ENCODE measurements around the gene ERP29. TPM values are rescaled to one million over a fixed set of nuclear protein-coding genes. Genes with fewer than 3 reads are reported as not detected.
"Not testable (repeated sequence)": the region's sequence is repeated elsewhere in the genome, so short reads cannot be mapped to it uniquely, and the experiment has no call there.

Gene ERP29
- polyA plus RNA-seq, 6 donors from 2014 or later: 271 to 327 (median 295) TPM

GRCh38 chr12:111993292-111994150 lies 19.7 kb upstream of the ERP29 start:
- Mint-ChIP-seq H3K27me3 (peaks cover 8 to 20% (median 15%) of the 10 kb centered on the region in 3 donors), H3K27ac (peak overlapping the region in 3 of 6 donors; percentile 21 to 78 (median 66)), H3K4me3 (peak overlapping the region; percentile 70 to 91 (median 86)), H3K4me1 (peaks cover 36 to 46% (median 44%) of the 10 kb centered on the region in 3 donors), H3K9me3 (no peaks in the 10 kb centered on the region), H3K36me3 (peaks cover 0 to 15% of the 10 kb centered on the region in 2 donors)
- no peak for DNase-seq
- no peak for ATAC-seq (ENCODE audit: low read depth in 2 of 2)

- H3K9me3 Mint-ChIP-seq, H3K36me3 Mint-ChIP-seq: not testable (repeated sequence)
- peaks cover 35 to 46% (median 46%) of the 10 kb centered on the region in 3 donors for H3K4me1 Mint-ChIP-seq
- ATAC-seq (ENCODE audit: low read depth in 2 of 2) (peak; percentile 66 to 81), DNase-seq (peak; percentile 69)
- H3K27ac Mint-ChIP-seq: peak overlapping the region in 3 of 6 donors; percentile 24 to 84 (median 62)
- peaks cover 5 to 19% (median 12%) of the 10 kb centered on the region in 3 donors for H3K27me3 Mint-ChIP-seq
- peak overlapping the region; percentile 70 to 91 (median 86) for H3K4me3 Mint-ChIP-seq
Observed at GRCh38 chr12:111994211-111995111, 18.8 kb upstream of the ERP29 start.

DNA sequence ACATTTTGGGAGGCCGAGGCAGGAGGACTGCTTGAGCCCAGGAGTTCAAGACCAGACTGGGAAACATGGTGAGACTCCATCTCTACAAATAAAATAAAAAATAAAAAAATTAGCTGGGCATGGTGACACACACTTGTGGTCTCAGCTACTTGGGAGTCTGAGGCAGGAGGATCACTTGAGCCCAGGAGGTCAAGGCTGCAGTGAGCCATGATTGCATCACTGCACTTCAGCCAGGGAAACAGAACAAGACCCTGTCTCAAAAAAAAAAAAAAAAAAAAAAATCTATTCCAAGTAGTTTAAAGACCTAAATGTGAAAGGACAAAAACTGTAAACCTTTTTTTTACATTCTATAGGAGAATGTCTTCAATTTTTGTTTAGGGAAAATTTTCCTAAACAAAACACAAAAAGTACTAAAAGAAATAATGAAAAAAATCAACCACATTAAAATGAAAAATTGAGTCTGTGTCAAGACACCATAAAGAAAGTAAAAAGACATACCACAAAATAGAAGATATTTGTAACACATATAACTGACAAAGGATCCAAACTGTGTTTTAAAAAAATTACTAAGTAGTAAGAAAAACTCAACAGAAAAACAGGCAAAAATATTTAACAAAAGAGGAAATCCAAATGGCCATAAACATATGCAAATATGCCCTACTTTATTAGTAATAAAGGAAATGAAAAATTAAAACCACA lies 17.3 kb upstream of the ERP29 start:
- H3K27ac Mint-ChIP-seq: no peak overlapping the region
- H3K9me3 Mint-ChIP-seq: no peaks in the 10 kb centered on the region
- H3K27me3 Mint-ChIP-seq: peaks cover 0 to 20% (median 18%) of the 10 kb centered on the region in 3 donors
- H3K36me3 Mint-ChIP-seq: peaks cover 0 to 6% of the 10 kb centered on the region in 2 donors
- peaks cover 38 to 52% (median 52%) of the 10 kb centered on the region in 3 donors for H3K4me1 Mint-ChIP-seq
- DNase-seq (no peak), ATAC-seq (ENCODE audit: low read depth in 2 of 2) (no peak)
- H3K4me3 Mint-ChIP-seq: no peak overlapping the region

DNA sequence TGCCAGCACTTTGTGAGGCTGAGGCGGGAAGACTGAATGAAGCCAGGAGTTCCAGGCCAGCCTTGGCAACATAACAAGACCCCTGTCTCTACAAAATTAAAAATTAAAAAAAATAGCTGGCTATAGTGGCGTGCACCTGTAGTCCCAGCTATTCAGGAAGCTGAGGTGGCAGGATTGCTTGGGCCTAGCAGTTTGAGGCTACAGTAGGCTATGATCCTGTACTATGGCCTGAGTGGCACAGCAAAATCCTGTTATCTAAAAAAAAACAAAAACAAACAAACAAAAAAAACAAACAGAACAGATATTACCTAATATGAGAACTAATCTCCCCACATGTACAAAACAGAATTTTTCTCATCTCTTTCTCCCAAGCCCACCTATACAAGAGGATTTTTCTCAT lies 15.9 kb upstream of the ERP29 start:
- Mint-ChIP-seq H3K4me1 (peaks cover 38 to 57% (median 54%) of the 10 kb centered on the region in 3 donors), H3K27ac (no peak overlapping the region), H3K36me3 (no peaks in the 10 kb centered on the region), H3K4me3 (no peak overlapping the region), H3K27me3 (peaks cover 0 to 16% (median 12%) of the 10 kb centered on the region in 3 donors), H3K9me3 (no peaks in the 10 kb centered on the region)
- no peak for DNase-seq
- no peak for ATAC-seq (ENCODE audit: low read depth in 2 of 2)

DNA sequence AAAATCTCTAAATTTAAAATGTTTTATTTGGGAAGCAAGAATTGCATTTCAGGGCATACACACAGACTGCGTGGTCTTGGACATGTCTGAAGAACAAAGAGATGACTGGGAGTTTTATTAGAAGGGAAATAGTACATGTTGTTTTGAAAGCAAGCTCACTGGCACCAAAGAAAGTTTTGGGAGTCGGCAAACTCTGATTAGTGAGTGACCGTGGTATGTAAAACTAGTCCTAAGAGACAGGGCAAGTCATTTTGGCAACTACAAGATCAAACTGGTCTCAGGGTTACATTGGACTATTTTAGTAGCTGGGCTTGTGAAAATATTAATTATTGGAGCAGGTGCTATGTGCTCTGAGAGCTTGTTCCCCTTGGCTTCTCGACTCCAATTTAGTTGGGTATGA lies 15.2 kb upstream of the ERP29 start:
- Mint-ChIP-seq H3K4me3 (no peak overlapping the region), H3K4me1 (peaks cover 39 to 57% (median 54%) of the 10 kb centered on the region in 3 donors), H3K27me3 (peaks cover 0 to 20% (median 12%) of the 10 kb centered on the region in 3 donors), H3K36me3 (no peaks in the 10 kb centered on the region), H3K9me3 (no peaks in the 10 kb centered on the region), H3K27ac (no peak overlapping the region)
- ATAC-seq (ENCODE audit: low read depth in 2 of 2) (no peak), DNase-seq (no peak)

DNA sequence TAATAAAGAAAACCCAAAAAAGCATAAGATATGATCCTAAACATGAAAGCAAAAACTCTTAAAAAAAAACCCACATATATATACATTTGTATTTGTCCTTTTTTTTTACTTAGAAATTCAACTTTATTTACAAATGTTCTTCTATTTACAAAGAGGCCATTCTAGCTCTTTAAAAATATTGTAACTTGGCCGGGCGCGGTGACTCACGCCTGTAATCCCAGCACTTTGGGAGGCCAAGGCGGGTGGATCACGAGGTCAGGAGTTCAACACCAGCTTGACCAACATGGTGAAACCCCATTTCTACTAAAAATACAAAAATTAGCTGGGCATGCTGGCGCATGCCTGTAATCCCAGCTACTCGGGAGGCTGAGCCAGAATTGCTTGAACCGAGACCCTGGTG lies 14.1 kb upstream of the ERP29 start:
- not testable (repeated sequence) for H3K4me3 Mint-ChIP-seq; ATAC-seq (ENCODE audit: low read depth in 2 of 2); DNase-seq; H3K9me3 Mint-ChIP-seq; H3K36me3 Mint-ChIP-seq; H3K27ac Mint-ChIP-seq
- peaks cover 28 to 51% (median 44%) of the 10 kb centered on the region in 3 donors for H3K4me1 Mint-ChIP-seq
- H3K27me3 Mint-ChIP-seq: peaks cover 0 to 14% (median 12%) of the 10 kb centered on the region in 3 donors

DNA sequence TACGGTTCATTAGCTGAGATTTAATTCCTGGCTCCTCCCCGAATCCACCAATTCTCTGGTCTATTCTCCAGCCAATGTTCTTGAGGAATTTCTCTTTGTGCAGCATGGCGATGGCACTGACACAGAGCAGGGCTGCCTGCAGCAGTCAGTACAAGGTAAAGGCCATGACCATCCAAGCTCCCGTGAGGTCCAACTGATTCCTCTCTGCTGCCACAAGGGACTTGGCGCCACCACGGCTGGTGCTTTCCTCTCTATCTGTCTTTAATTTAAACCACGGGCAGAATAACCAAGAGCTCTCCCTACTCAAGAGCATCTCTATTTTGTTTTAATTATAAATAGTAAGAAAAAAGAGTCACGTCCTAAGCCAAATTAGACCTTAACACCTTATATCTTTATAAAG lies 12.4 kb upstream of the ERP29 start:
- peak overlapping the region in 1 of 6 donors; percentile 53 for H3K27ac Mint-ChIP-seq
- H3K9me3 Mint-ChIP-seq: no peaks in the 10 kb centered on the region
- H3K36me3 Mint-ChIP-seq: no peaks in the 10 kb centered on the region
- no peak for ATAC-seq (ENCODE audit: low read depth in 2 of 2)
- no peak for DNase-seq
- H3K4me3 Mint-ChIP-seq: peak overlapping the region in 3 of 8 donors; percentile 16 to 75 (median 23)
- peaks cover 21 to 38% (median 36%) of the 10 kb centered on the region in 3 donors for H3K4me1 Mint-ChIP-seq
- H3K27me3 Mint-ChIP-seq: peaks cover 0 to 14% (median 12%) of the 10 kb centered on the region in 3 donors

DNA sequence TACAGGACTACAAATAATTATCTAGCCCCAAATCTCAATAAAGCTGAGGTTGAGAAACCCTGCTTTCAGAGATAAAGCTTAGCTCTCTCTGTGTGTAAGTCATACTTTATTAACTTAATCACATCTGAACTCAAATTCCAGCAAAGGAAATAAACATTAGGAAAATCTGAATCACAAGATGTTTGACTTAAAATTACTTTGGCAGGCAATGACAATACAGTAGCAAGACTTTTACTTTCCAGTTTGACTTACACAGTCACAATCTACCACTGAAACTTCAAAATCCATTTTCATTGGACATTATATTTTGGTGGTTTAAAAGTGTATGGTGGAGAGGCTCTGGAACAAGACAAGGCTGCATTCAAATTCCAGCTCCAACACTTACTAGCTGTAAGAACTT lies 11.7 kb upstream of the ERP29 start:
- Mint-ChIP-seq H3K36me3 (no peaks in the 10 kb centered on the region), H3K27ac (peak overlapping the region in 1 of 6 donors; percentile 58), H3K27me3 (peaks cover 0 to 14% (median 12%) of the 10 kb centered on the region in 3 donors), H3K4me1 (peaks cover 25 to 44% (median 34%) of the 10 kb centered on the region in 3 donors), H3K9me3 (no peaks in the 10 kb centered on the region), H3K4me3 (peak overlapping the region in 6 of 8 donors; percentile 53 to 87 (median 78))
- ATAC-seq (ENCODE audit: low read depth in 2 of 2) (no peak), DNase-seq (no peak)

DNA sequence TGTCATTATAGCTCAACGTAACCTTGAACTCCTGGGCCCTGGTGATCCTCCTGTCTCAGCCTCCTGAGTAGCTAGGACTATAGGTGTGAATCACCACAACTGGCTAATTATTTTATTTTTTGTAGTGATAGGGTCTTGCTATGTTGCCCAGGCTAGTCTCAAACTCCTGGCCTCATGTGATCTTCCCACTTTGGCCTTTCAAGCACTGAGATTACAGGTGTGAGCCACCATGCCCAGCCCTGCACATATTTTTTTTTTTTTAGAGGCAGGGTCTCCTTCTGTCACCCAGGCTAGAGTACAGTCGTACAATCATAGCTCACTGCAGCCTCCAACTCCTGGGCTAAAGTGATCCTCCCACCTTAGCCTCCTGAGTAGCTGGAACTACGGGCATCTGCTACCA lies 9.2 kb upstream of the ERP29 start:
- Mint-ChIP-seq H3K9me3 (no peaks in the 10 kb centered on the region), H3K4me1 (peaks cover 29 to 44% (median 44%) of the 10 kb centered on the region in 3 donors), H3K27ac (no peak overlapping the region), H3K36me3 (no peaks in the 10 kb centered on the region), H3K4me3 (no peak overlapping the region), H3K27me3 (peaks cover 0 to 9% (median 6%) of the 10 kb centered on the region in 3 donors)
- DNase-seq (no peak), ATAC-seq (ENCODE audit: low read depth in 2 of 2) (no peak)

DNA sequence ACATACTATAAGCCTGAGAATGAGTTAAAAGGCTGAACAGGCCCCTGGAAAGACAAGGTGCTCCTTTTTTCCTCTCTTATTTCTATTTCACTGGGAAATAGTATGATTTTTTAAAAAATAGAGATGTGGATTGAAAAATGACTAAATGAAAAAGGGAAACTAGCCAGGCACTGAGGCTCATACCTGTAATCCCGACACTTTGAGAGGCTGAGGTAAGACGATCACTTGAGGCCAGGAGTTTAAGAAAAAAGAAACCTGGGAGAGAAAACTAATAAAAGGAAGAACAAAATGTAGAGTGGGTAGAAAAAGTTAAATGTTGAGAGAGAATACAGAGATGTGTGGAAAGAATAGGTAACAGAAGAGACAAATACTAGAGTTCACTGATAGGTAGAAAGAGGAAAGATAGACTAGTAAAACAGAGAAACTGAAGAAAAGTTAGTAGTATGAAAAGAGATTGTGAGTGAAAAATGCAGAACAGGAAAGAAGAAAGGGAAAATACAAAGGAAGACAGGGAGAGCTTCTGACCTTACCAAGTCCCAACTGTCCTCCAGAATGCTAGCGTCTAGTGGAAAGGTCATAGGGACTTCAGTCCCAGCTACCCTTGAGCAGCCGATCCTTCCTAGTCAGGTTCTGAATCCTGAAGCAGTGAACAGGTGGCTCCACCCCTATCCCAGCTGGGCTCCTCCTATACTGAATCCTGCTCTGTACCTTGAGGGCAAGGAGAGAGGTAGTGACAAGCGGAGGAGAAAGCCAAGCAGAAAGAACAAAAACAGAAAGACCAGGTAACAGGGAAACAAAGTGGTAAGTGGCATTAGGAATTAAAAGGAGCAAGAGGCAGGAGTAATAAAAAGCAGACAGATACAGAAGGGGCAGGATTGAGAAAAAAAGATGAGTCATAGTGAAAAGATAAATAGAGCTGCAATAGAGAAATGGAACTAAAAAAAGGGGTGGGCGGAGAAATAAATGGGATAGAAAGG lies 7.5 kb upstream of the ERP29 start:
- H3K27ac Mint-ChIP-seq: peak overlapping the region in 4 of 6 donors; percentile 3 to 32 (median 16)
- H3K27me3 Mint-ChIP-seq: peaks cover 0 to 7% (median 2%) of the 10 kb centered on the region in 3 donors
- no peak for ATAC-seq (ENCODE audit: low read depth in 2 of 2)
- H3K4me3 Mint-ChIP-seq: no peak overlapping the region
- no peaks in the 10 kb centered on the region for H3K9me3 Mint-ChIP-seq
- no peaks in the 10 kb centered on the region for H3K36me3 Mint-ChIP-seq
- no peak for DNase-seq
- H3K4me1 Mint-ChIP-seq: peaks cover 25 to 50% (median 40%) of the 10 kb centered on the region in 3 donors

GRCh38 chr12:112007945-112008344 lies 5.3 kb upstream of the ERP29 start:
- Mint-ChIP-seq H3K36me3 (no peaks in the 10 kb centered on the region), H3K4me1 (peaks cover 32 to 45% (median 41%) of the 10 kb centered on the region in 3 donors), H3K9me3 (no peaks in the 10 kb centered on the region), H3K4me3 (no peak overlapping the region), H3K27ac (peak overlapping the region in 1 of 6 donors; percentile 15), H3K27me3 (no peaks in the 10 kb centered on the region)
- DNase-seq (no peak), ATAC-seq (ENCODE audit: low read depth in 2 of 2) (no peak)

- Mint-ChIP-seq H3K4me3 (no peak overlapping the region), H3K36me3 (no peaks in the 10 kb centered on the region), H3K4me1 (peaks cover 32 to 41% (median 39%) of the 10 kb centered on the region in 3 donors), H3K27me3 (no peaks in the 10 kb centered on the region), H3K27ac (peak overlapping the region in 1 of 6 donors; percentile 38), H3K9me3 (no peaks in the 10 kb centered on the region)
- no peak for ATAC-seq (ENCODE audit: low read depth in 2 of 2)
- DNase-seq: no peak
Observed at GRCh38 chr12:112008918-112009317, 4.3 kb upstream of the ERP29 start.

Measured in naive B cell (primary cell).